HepG2 (cell line): ENCODE results near the gene SRF. TPM values are rescaled to one million over a fixed set of nuclear protein-coding genes. Genes with fewer than 3 reads are reported as not detected.

Experiments
- CENPBD1 ChIP-seq: sonication (generic); formaldehyde crosslinking; IDR thresholded peaks from 2 replicates; pipeline ENCODE4 v1.8.0; 2022; ENCODE audit warnings: missing genetic modification reagents, low read depth, mild to moderate bottlenecking, borderline replicate concordance
- HNRNPH1 ChIP-seq: fragments of 200-400 bp; formaldehyde crosslinking; optimal IDR thresholded peaks from 2 replicates; pipeline ENCODE3; 2017; ENCODE audit warnings: mild to moderate bottlenecking, low read depth, low read length
- LRRFIP1 ChIP-seq: sonication (generic); formaldehyde crosslinking; conservative IDR thresholded peaks from 2 replicates; pipeline ENCODE4 v1.4.0; 2020; ENCODE audit warnings: missing genetic modification reagents
- MTA1 ChIP-seq: sonication (generic); formaldehyde crosslinking; IDR thresholded peaks from 2 replicates; pipeline ENCODE4 v1.4.0; 2020; ENCODE audit warnings: missing genetic modification reagents, mild to moderate bottlenecking, borderline replicate concordance
- NCOA1 ChIP-seq: sonication (generic); formaldehyde crosslinking; IDR thresholded peaks from 2 replicates; pipeline ENCODE4 v1.9.0; 2021; ENCODE audit warnings: missing genetic modification reagents
- POGK ChIP-seq: sonication (generic); formaldehyde crosslinking; conservative IDR thresholded peaks from 2 replicates; pipeline ENCODE4 v1.8.0; 2022; ENCODE audit warnings: mild to moderate bottlenecking, moderate library complexity, missing genetic modification reagents
- RFX3 ChIP-seq: IDR thresholded peaks from 2 replicates; pipeline ENCODE4 v1.6.1; 2016; ENCODE audit warnings: missing biosample characterization, missing genetic modification reagents
- SIN3A ChIP-seq: IDR thresholded peaks from 2 replicates; pipeline ENCODE4 v1.6.1; 2011; ENCODE audit warnings: low read depth, mild to moderate bottlenecking, control low read depth, low read length, borderline replicate concordance
- TAF1 ChIP-seq: sonication (generic); formaldehyde crosslinking; IDR thresholded peaks from 2 replicates; pipeline ENCODE4 v1.4.0; 2020; ENCODE audit warnings: missing genetic modification reagents
- THAP11 ChIP-seq: IDR thresholded peaks from 2 replicates; pipeline ENCODE4 v1.6.1; 2016; ENCODE audit warnings: missing biosample characterization, missing genetic modification reagents
- U2AF2 ChIP-seq: fragments of 200-400 bp; formaldehyde crosslinking; IDR thresholded peaks from 2 replicates; pipeline ENCODE4 v1.6.1; 2017; ENCODE audit warnings: low read depth, mild to moderate bottlenecking, low read length
- ZNF441 ChIP-seq: sonication (generic); formaldehyde crosslinking; IDR thresholded peaks from 2 replicates; pipeline ENCODE4 v1.7.0; 2021; ENCODE audit warnings: missing genetic modification reagents, borderline replicate concordance
- ZNF543 ChIP-seq: sonication (generic); formaldehyde crosslinking; IDR thresholded peaks from 2 replicates; pipeline ENCODE4 v1.4.0; 2020; ENCODE audit warnings: mild to moderate bottlenecking, missing genetic modification reagents
- ZNF567 ChIP-seq: sonication (generic); formaldehyde crosslinking; IDR thresholded peaks from 2 replicates; pipeline ENCODE4 v1.8.1; 2023; ENCODE audit warnings: mild to moderate bottlenecking, missing genetic modification reagents, borderline replicate concordance
- ZNF589 ChIP-seq: sonication (generic); formaldehyde crosslinking; conservative IDR thresholded peaks from 2 replicates; pipeline ENCODE4 v1.8.0; 2022; ENCODE audit warnings: mild to moderate bottlenecking, moderate library complexity, missing genetic modification reagents
- ZNF605 ChIP-seq: sonication (generic); formaldehyde crosslinking; IDR thresholded peaks from 2 replicates; pipeline ENCODE4 v1.8.0; 2022; ENCODE audit warnings: mild to moderate bottlenecking, missing genetic modification reagents
- ZNF790 ChIP-seq: sonication (generic); formaldehyde crosslinking; IDR thresholded peaks from 2 replicates; pipeline ENCODE4 v1.8.0; 2022; ENCODE audit warnings: missing genetic modification reagents, mild to moderate bottlenecking, borderline replicate concordance
- polyA plus RNA-seq, 8 experiments: library from polyadenylated mRNA; depleted of rRNA in 3 of 8; stranded (reverse) in 7 of 8; unstranded in 1 of 8; fragments of >200 nt; fragmentation: Illumina TruSeq in 4 of 8; extraction: Trizol in 4 of 8; gene quantifications; 2 replicates each; pipeline versions ENCODE4 v1.2.1 to v1.2.3, GENCODE V29; 2011 to 2016; ENCODE audit warnings: low read depth in 4 of 8, missing spikeins in 1 of 8, mixed read lengths in 1 of 8; ENCODE audit not compliant: insufficient read depth in 1 of 8
- total RNA-seq, 5 experiments: library from RNA; depleted of rRNA; stranded (reverse); fragments of >200 nt; fragmentation: Illumina TruSeq; extraction: Trizol; gene quantifications; 2 replicates each; pipeline ENCODE4 v1.2.3, GENCODE V29; 2016; ENCODE audit warnings: low read depth in 1 of 5

The SRF gene
- total and polyA plus RNA-seq, 2 of the 13 experiments (the other 11 are each of a cell fraction or from before 2014, with no cell fraction given): 25.5 to 44.1 TPM

- TF ChIP-seq LRRFIP1 (no peak), ZNF441 (CRISPR knock-in tag) (peak; percentile 89), ZNF589 (CRISPR knock-in tag) (no peak; the same call in 1 of the 2 replicates), ZNF605 (no peak), POGK (CRISPR knock-in tag) (peak; percentile 89), MTA1 (CRISPR knock-in tag) (peak; percentile 91), ZNF567 (CRISPR knock-in tag) (peak; percentile 97), CENPBD1 (no peak), U2AF2 (no peak), SIN3A (peak; percentile 81; the same call in 1 of the 2 replicates), NCOA1 (CRISPR knock-in tag) (no peak), TAF1 (CRISPR knock-in tag) (peak; percentile 86), HNRNPH1 (no peak), THAP11 (CRISPR knock-in tag) (peak; percentile 88), RFX3 (CRISPR knock-in tag) (no peak), ZNF543 (CRISPR knock-in tag) (peak; percentile 86; the same call in 1 of the 2 replicates), ZNF790 (CRISPR knock-in tag) (peak; percentile 92; the same call in 1 of the 2 replicates)
These were observed 58.1 kb downstream of the SRF start, which contains the start of gene DNPH1 (continued) for GRCh38 chr6:43228951-43229802.
